OCI-LY1 (cell line): Measurements from ENCODE around the gene COL20A1.

Source experiments
- CTCF ChIP-seq: fragments of 200-600 bp; sonication (generic), shearing (Covaris generic); IDR thresholded peaks from 2 replicates; pipeline ENCODE4 v1.5.1; 2017; ENCODE audit warnings: mild to moderate bottlenecking, antibody characterized with exemption, low read length, moderate library complexity, mixed read lengths
- EZH2 ChIP-seq: fragments of 200-600 bp; sonication (generic), shearing (Covaris generic); IDR thresholded peaks from 2 replicates; pipeline ENCODE4 v1.8.0; 2017; ENCODE audit warnings: borderline replicate concordance, mixed run types, mild to moderate bottlenecking, antibody characterized with exemption, low read length, moderate library complexity, mixed read lengths

- no peak for TF ChIP-seq CTCF
- no peak for TF ChIP-seq EZH2
Measured at GRCh38 chr20:63352811-63353221, 59.8 kb downstream of the COL20A1 start.
